H1 (cell line): Measurements from ENCODE around the gene ZNF521. TPM values are rescaled to one million over a fixed set of nuclear protein-coding genes. Genes with fewer than 3 reads are reported as not detected.

Experiments
- CTCF ChIA-PET: fragments of 300-600 bp; sonication (Branson Sonifier 250); formaldehyde crosslinking; loops from one replicate; lab custom pipeline; 2021; ENCODE audit not compliant: partially characterized antibody; lab: Charles Lee
- POLR2A ChIA-PET: fragments of 300-600 bp; sonication (Branson Sonifier 250); formaldehyde crosslinking; loops from one replicate; lab custom pipeline; 2021; ENCODE audit warnings: inconsistent platforms; ENCODE audit not compliant: partially characterized antibody; lab: Charles Lee
- DNase-seq, 2 experiments: peaks; one replicate each; pipeline versions ENCODE4 v3.0.0 to v3.0.0-alpha.2; 2010 to 2022; ENCODE audit warnings: low spot score in 2 of 2, low read depth in 1 of 2, mixed read lengths in 1 of 2
- FAIRE-seq: peaks from 2 replicates; lab custom pipeline; 2011; peaks lifted over from hg19 to GRCh38; lab: Jason Lieb, UNC
- H2AFZ ChIP-seq: 2 replicates; pipeline ENCODE4 v1.8.1; 2012; ENCODE audit warnings: low read length, inconsistent platforms
- H2AK5ac ChIP-seq: 2 replicates; pipeline ENCODE4 v1.6.1; 2013; ENCODE audit warnings: low read depth, low read length
- H2BK120ac ChIP-seq: replicated peaks from 2 replicates; pipeline ENCODE3; 2013; ENCODE audit warnings: low read depth, low read length, inconsistent platforms
- H2BK12ac ChIP-seq: 2 replicates; pipeline ENCODE4 v1.6.1; 2013; ENCODE audit warnings: low read depth, low read length
- H2BK15ac ChIP-seq: 2 replicates; pipeline ENCODE4 v1.6.1; 2013; ENCODE audit warnings: low read length
- H2BK20ac ChIP-seq: 2 replicates; pipeline ENCODE4 v1.6.1; 2013; ENCODE audit warnings: low read length
- H2BK5ac ChIP-seq: 2 replicates; pipeline ENCODE4 v1.6.1; 2013; ENCODE audit warnings: low read depth, low read length
- H3K14ac ChIP-seq: 2 replicates; pipeline ENCODE4 v1.6.1; 2013; ENCODE audit warnings: inconsistent platforms; ENCODE audit not compliant: insufficient read length
- H3K18ac ChIP-seq: 2 replicates; pipeline ENCODE4 v1.6.1; 2013; ENCODE audit warnings: low read length; ENCODE audit errors: extremely low read depth
- H3K23ac ChIP-seq: 2 replicates; pipeline ENCODE4 v1.6.1; 2013; ENCODE audit warnings: inconsistent platforms; ENCODE audit not compliant: insufficient read length
- H3K23me2 ChIP-seq: 2 replicates; pipeline ENCODE4 v1.6.1; 2013; ENCODE audit warnings: low read depth, low read length
- H3K27ac ChIP-seq: 2 replicates; pipeline ENCODE4 v1.6.1; 2011; ENCODE audit warnings: low read depth, low read length, inconsistent platforms
- H3K27me3 ChIP-seq, 4 experiments: replicated peaks in 1 of 4; 1 replicate in 1 of 4; 2 replicates in 3 of 4; pipeline versions ENCODE4 v1.6.1 to v1.8.1; 2011 to 2013; ENCODE audit warnings: low read length in 3 of 4, mild to moderate bottlenecking in 3 of 4, inconsistent platforms in 2 of 4, mixed read lengths in 2 of 4, moderate library complexity in 1 of 4; ENCODE audit not compliant: control insufficient read depth in 3 of 4, insufficient read depth in 3 of 4; ENCODE audit errors: extremely low read depth in 1 of 4
- H3K36me3 ChIP-seq, 4 experiments: 2 replicates each; pipeline versions ENCODE4 v1.6.1 to v1.8.1; 2011 to 2013; ENCODE audit warnings: mild to moderate bottlenecking in 4 of 4, low read length in 3 of 4, moderate library complexity in 2 of 4, control low read depth in 1 of 4, inconsistent platforms in 1 of 4; ENCODE audit not compliant: insufficient read depth in 4 of 4, control insufficient read depth in 2 of 4
- H3K4ac ChIP-seq: replicated peaks from 2 replicates; pipeline ENCODE3; 2013; ENCODE audit warnings: low read length, low read depth, mixed read lengths, inconsistent platforms; ENCODE audit not compliant: insufficient read length
- H3K4me1 ChIP-seq, 4 experiments: replicated peaks in 1 of 4; 1 replicate in 1 of 4; 2 replicates in 3 of 4; pipeline versions ENCODE4 v1.6.1 to v1.8.1; 2011 to 2013; ENCODE audit warnings: low read length in 3 of 4, inconsistent platforms in 2 of 4, mixed read lengths in 1 of 4; ENCODE audit not compliant: insufficient read depth in 4 of 4, control insufficient read depth in 3 of 4
- H3K4me2 ChIP-seq, 2 experiments: 2 replicates each; pipeline versions ENCODE4 v1.6.1 to v1.8.1; 2011 to 2013; ENCODE audit warnings: low read depth in 2 of 2, low read length in 2 of 2, control low read depth in 1 of 2, inconsistent platforms in 1 of 2, mild to moderate bottlenecking in 1 of 2; ENCODE audit not compliant: insufficient read depth in 1 of 2
- H3K4me3 ChIP-seq, 4 experiments: fragments of 200-600, 300-600 bp in 1 of 4; sonication (generic), shearing (Covaris generic), sonication (Bioruptor Twin) in 1 of 4; 2 replicates each; pipeline versions ENCODE4 v1.5.1 to v1.8.1; 2011 to 2016; ENCODE audit warnings: low read length in 4 of 4, low read depth in 3 of 4, control low read depth in 2 of 4, inconsistent platforms in 2 of 4, mild to moderate bottlenecking in 2 of 4, mixed read lengths in 1 of 4, moderate library complexity in 1 of 4; ENCODE audit not compliant: insufficient read depth in 2 of 4; ENCODE audit errors: extremely low read depth in 1 of 4
- H3K56ac ChIP-seq: replicated peaks from 2 replicates; pipeline ENCODE3; 2013; ENCODE audit warnings: low read depth, mild to moderate bottlenecking, mixed read lengths, low read length, inconsistent platforms; ENCODE audit not compliant: insufficient read length
- H3K79me1 ChIP-seq: 2 replicates; pipeline ENCODE4 v1.6.1; 2013; ENCODE audit warnings: low read depth, low read length, control low read depth
- H3K79me2 ChIP-seq, 2 experiments: 2 replicates each; pipeline versions ENCODE4 v1.6.1 to v1.8.1; 2012 to 2013; ENCODE audit warnings: low read length in 2 of 2, mild to moderate bottlenecking in 2 of 2, inconsistent platforms in 1 of 2; ENCODE audit not compliant: insufficient read depth in 2 of 2, control insufficient read depth in 1 of 2
- H3K9ac ChIP-seq, 4 experiments: replicated peaks in 1 of 4; 1 replicate in 1 of 4; 2 replicates in 3 of 4; pipeline versions ENCODE4 v1.6.1 to v1.8.1; 2011 to 2013; ENCODE audit warnings: low read depth in 3 of 4, low read length in 3 of 4, control low read depth in 2 of 4, mild to moderate bottlenecking in 2 of 4, moderate library complexity in 2 of 4, inconsistent platforms in 1 of 4; ENCODE audit errors: extremely low read depth in 1 of 4
- H3K9me3 ChIP-seq, 2 experiments: 2 replicates each; pipeline versions ENCODE4 v1.6.1 to v1.8.1; 2012 to 2013; ENCODE audit warnings: mild to moderate bottlenecking in 2 of 2, moderate library complexity in 2 of 2, control low read depth in 1 of 2, inconsistent platforms in 1 of 2, low read depth in 1 of 2, low read length in 1 of 2, mixed read lengths in 1 of 2; ENCODE audit not compliant: insufficient read depth in 2 of 2
- H4K20me1 ChIP-seq, 2 experiments: replicated peaks in 1 of 2; 2 replicates each; pipeline versions ENCODE3 to v1.8.1; 2011 to 2013; ENCODE audit warnings: inconsistent platforms in 2 of 2, low read length in 2 of 2, mild to moderate bottlenecking in 1 of 2; ENCODE audit not compliant: insufficient read depth in 2 of 2, control insufficient read depth in 1 of 2
- H4K5ac ChIP-seq: 2 replicates; pipeline ENCODE4 v1.6.1; 2013; ENCODE audit warnings: low read length, low read depth, mixed read lengths, inconsistent platforms; ENCODE audit not compliant: insufficient read length
- H4K8ac ChIP-seq: 2 replicates; pipeline ENCODE4 v1.8.0; 2013; ENCODE audit warnings: mild to moderate bottlenecking, moderate library complexity, low read length, inconsistent platforms; ENCODE audit not compliant: insufficient read depth; ENCODE audit errors: extremely low read depth
- H4K91ac ChIP-seq: replicated peaks from 2 replicates; pipeline ENCODE3; 2013; ENCODE audit warnings: low read length, mixed read lengths, inconsistent platforms; ENCODE audit not compliant: insufficient read length
- ASH2L ChIP-seq: fragments of 200-600, 300-600 bp; sonication (generic); IDR thresholded peaks from one replicate; pipeline ENCODE4 v1.7.1; 2017; ENCODE audit warnings: low read length
- BACH1 ChIP-seq: IDR thresholded peaks from 2 replicates; pipeline ENCODE4 v1.6.1; 2012; ENCODE audit warnings: low read length, improper control_type of control experiment
- EGR1 ChIP-seq: IDR thresholded peaks from 2 replicates; pipeline ENCODE4 v1.6.1; 2011; ENCODE audit warnings: low read depth, low read length, borderline replicate concordance
- HDAC2 ChIP-seq, 2 experiments: fragments of 300-600 bp in 1 of 2; sonication (generic) in 1 of 2; IDR thresholded peaks; 2 replicates each; pipeline ENCODE4 v1.6.1; 2011 to 2012; ENCODE audit warnings: low read depth in 2 of 2, low read length in 2 of 2, mild to moderate bottlenecking in 2 of 2, moderate library complexity in 2 of 2, borderline replicate concordance in 1 of 2, inconsistent platforms in 1 of 2
- JUND ChIP-seq: IDR thresholded peaks from 2 replicates; pipeline ENCODE4 v1.6.1; 2011; ENCODE audit warnings: mild to moderate bottlenecking, improper control_type of control experiment, low read length
- KDM4A ChIP-seq: IDR thresholded peaks from one replicate; pipeline ENCODE4 v1.7.1; 2012; ENCODE audit warnings: low read depth, mild to moderate bottlenecking, moderate library complexity, low read length, inconsistent platforms; ENCODE audit not compliant: severe bottlenecking
- KDM5A ChIP-seq: fragments of 200-600 bp; IDR thresholded peaks from 2 replicates; pipeline ENCODE4 v1.7.1; 2012; ENCODE audit warnings: mild to moderate bottlenecking, low read length, inconsistent platforms, mixed read lengths
- RNF2 ChIP-seq: fragments of 200-900, 300-1000 bp; sonication (generic); IDR thresholded peaks from 2 replicates; pipeline ENCODE4 v1.7.1; 2016; ENCODE audit warnings: borderline replicate concordance, low read depth, mild to moderate bottlenecking, antibody characterized with exemption, low read length; ENCODE audit not compliant: poor library complexity, severe bottlenecking; ENCODE audit errors: missing control alignments
- SIRT6 ChIP-seq: IDR thresholded peaks from one replicate; pipeline ENCODE4 v1.7.1; 2012; ENCODE audit warnings: low read length, inconsistent platforms
- TAF1 ChIP-seq: IDR thresholded peaks from 2 replicates; pipeline ENCODE4 v1.6.1; 2011; ENCODE audit warnings: mild to moderate bottlenecking, low read depth, low read length
- WGBS, 2 experiments: shearing (Covaris generic) in 1 of 2; methylation state at CpG; one replicate each; pipeline versions ENCODE4 v1.1.6 to v1.1.7; 2013 to 2015; ENCODE audit warnings: low lambda C conversion rate in 2 of 2, mixed read lengths in 2 of 2, inconsistent platforms in 1 of 2, low coverage in 1 of 2, missing lambda C conversion rate in 1 of 2; ENCODE audit not compliant: insufficient replicate concordance in 2 of 2, insufficient coverage in 1 of 2, insufficient read length in 1 of 2; ENCODE audit errors: extremely low coverage in 1 of 2, missing lambda C conversion rate in 1 of 2; 5-methylcytosine and 5-hydroxymethylcytosine counted together
- polyA plus RNA-seq, 7 experiments: library from polyadenylated mRNA; depleted of rRNA in 3 of 7; stranded (reverse) in 5 of 7; unstranded in 2 of 7; fragments of >200 nt in 5 of 7; fragments of 200-250 nt in 2 of 7; gene quantifications; 1 replicate in 5 of 7; 2 replicates in 1 of 7; 4 replicates in 1 of 7; pipeline versions ENCODE4 v1.2.1 to v1.2.3, GENCODE V29; 2011 to 2013; ENCODE audit warnings: missing spikeins in 2 of 7, mixed read lengths in 2 of 7
- total RNA-seq: library from RNA; stranded (reverse); fragmentation: NEBNext Ultra II Directional; extraction: Animal tissue kit (Norgen Biotek cat#: 25700); gene quantifications from 2 replicates; pipeline ENCODE4 v1.2.1, GENCODE V29; 2021
- TF ChIP-seq, protein P1 (sequence below): IDR thresholded peaks from 2 replicates; pipeline ENCODE4 v1.6.1; 2012; ENCODE audit warnings: inconsistent platforms

Gene ZNF521
- total and polyA plus RNA-seq, 2 of the 8 experiments (the other 6 are each of a cell fraction or from before 2014, with no cell fraction given) = 9.5 to 15.8 TPM

DNA sequence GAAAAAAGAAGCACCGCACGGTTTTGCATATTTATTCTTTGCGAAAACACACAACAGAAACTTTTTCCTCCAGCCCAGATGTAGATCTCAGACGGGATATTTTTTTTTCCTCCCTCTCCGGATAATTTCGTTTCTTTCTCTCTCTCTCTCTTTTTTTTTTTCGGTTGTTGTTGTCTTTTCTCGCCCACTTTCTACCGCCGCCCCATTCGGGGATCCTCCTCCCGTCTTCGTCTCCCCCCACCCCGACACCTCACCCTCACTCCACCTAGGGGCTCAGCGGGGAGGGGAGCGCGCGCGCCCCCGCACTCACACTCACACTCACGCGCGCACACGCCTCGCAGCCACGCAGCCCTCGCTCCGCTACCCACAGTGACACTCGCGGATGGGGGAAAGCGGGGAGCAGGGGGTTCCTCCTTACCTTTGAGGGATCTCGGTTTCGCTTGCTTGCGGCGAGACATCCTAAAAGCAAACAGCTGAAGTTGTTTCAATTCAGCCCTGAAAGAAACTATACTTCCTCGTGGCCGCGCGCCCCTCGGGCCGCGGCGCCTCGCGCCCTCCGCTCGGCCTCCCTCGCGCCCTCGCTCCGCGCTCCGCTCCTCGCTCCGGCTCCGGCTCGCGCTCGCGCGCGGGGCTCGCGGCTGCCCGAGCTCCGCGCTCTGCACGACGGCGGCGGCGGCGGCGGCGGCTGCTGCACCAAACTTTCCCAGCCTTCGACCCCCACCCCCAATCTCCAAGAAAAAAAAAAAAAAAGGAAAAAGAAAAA is 1.3 kb downstream of the ZNF521 start:
- POLR2A ChIA-PET = interaction anchor here (0.6 to 2.0 kb wide), 2 partner anchors 21 to 24 kb away, joined by 3 to 4 read pairs; no protein-coding TSS in a partner anchor
- H2AFZ ChIP-seq = 0 out of 2 replicates have a peak overlapping the region, but pooled peaks have one; percentile 34
- no peak for TF ChIP-seq JUND
- TF ChIP-seq ASH2L = peak; percentile 96
- peak; percentile 38 for TF ChIP-seq KDM4A
- TF ChIP-seq, protein P1, sequence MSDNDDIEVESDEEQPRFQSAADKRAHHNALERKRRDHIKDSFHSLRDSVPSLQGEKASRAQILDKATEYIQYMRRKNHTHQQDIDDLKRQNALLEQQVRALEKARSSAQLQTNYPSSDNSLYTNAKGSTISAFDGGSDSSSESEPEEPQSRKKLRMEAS = no peak
- TF ChIP-seq RNF2 = no peak
- no peak for TF ChIP-seq KDM5A
- no peak for TF ChIP-seq HDAC2 (IDR thresholded peaks at IDR 0.05; ENCODE audit: borderline replicate concordance in 1 of 2, low read depth in 2 of 2, low read length in 2 of 2)
- no peak for TF ChIP-seq BACH1
- TF ChIP-seq SIRT6 = no peak
- TF ChIP-seq EGR1 = no peak
- no peak for TF ChIP-seq TAF1

More for the DNA sequence above, 1.3 kb downstream of the ZNF521 start:
- Histone ChIP-seq H3K27ac (no peak overlapping the region; the same call in 1 of the 2 replicates), H3K36me3 (no peaks in the 10 kb centered on the region), H4K91ac (peak overlapping the region; percentile 88), H2BK12ac (peak overlapping the region; percentile 80; the same call in 1 of the 2 replicates), H2BK5ac (no peak overlapping the region; the same call in 1 of the 2 replicates), H2BK15ac (no peak overlapping the region), H2BK120ac (no peak overlapping the region), H4K5ac (peak overlapping the region; percentile 51), H3K27me3 (peaks cover 2 to 16% (median 9%) of the 10 kb centered on the region in 4 experiments), H3K79me1 (no peaks in the 10 kb centered on the region), H3K23ac (no peak overlapping the region), H3K56ac (peak overlapping the region; percentile 64), H3K4me2 (peak overlapping the region; percentile 79 to 90), H3K9me3 (no peaks in the 10 kb centered on the region), H4K8ac (peak overlapping the region; percentile 89), H3K14ac (no peak overlapping the region), H3K4me3 (peak overlapping the region; percentile 85 to 99 (median 94)), H2AK5ac (no peak overlapping the region), H3K23me2 (peaks cover 17% of the 10 kb centered on the region), H3K4me1 (no peaks in the 10 kb centered on the region; a peak in 1 of 7 replicates), H3K9ac (peak overlapping the region; percentile 37 to 84 (median 66)), H2BK20ac (no peak overlapping the region), H3K4ac (peak overlapping the region; percentile 78), H4K20me1 (peaks cover 0 to 6% of the 10 kb centered on the region in 2 experiments), H3K18ac (peak overlapping the region; percentile 60; the same call in 1 of the 2 replicates), H3K79me2 (peaks cover 0 to 32% of the 10 kb centered on the region in 2 experiments; a peak in 2 of 4 replicates)
- CTCF ChIA-PET = interaction anchor here (0.7 kb wide), 1 partner anchor 546 kb away, joined by 3 read pairs; no protein-coding TSS in a partner anchor
- DNase-seq (peak in 1 of 2 experiments; percentile 65), FAIRE-seq (no peak)
- WGBS, 2 experiments = 1% methylated on average over 54 of the region's 76 CpGs; no CpG with 5 or more reads in 1 of the 2 experiments
